Endodermal cell (in vitro differentiated cells): ENCODE results near the gene FARSB. TPM values are rescaled to one million over a fixed set of nuclear protein-coding genes. Genes with fewer than 3 reads are reported as not detected.

ENCODE experiments used
- DNase-seq: peaks from one replicate; pipeline ENCODE4 v3.0.0-alpha.2; 2017
- H3K27ac ChIP-seq: 2 replicates; pipeline ENCODE4 v1.5.1; 2013; ENCODE audit warnings: mild to moderate bottlenecking, low read depth, low read length, moderate library complexity
- H3K27me3 ChIP-seq: 2 replicates; pipeline ENCODE4 v1.6.1; 2013; ENCODE audit warnings: mild to moderate bottlenecking, low read length, moderate library complexity; ENCODE audit not compliant: insufficient read depth, control insufficient read depth, poor library complexity, severe bottlenecking
- H3K36me3 ChIP-seq: 2 replicates; pipeline ENCODE4 v1.7.0; 2013; ENCODE audit warnings: mild to moderate bottlenecking, low read length, moderate library complexity; ENCODE audit not compliant: control insufficient read depth, insufficient read depth
- H3K4me1 ChIP-seq: one replicate; pipeline ENCODE4 v1.7.0; 2013; ENCODE audit warnings: low read length; ENCODE audit not compliant: control insufficient read depth, insufficient read depth
- H3K4me3 ChIP-seq: 2 replicates; pipeline ENCODE4 v1.5.1; 2013; ENCODE audit warnings: mild to moderate bottlenecking, low read length, moderate library complexity
- H3K9ac ChIP-seq: 2 replicates; pipeline ENCODE4 v1.6.1; 2013; ENCODE audit warnings: mild to moderate bottlenecking, low read length, moderate library complexity; ENCODE audit not compliant: poor library complexity, severe bottlenecking; ENCODE audit errors: extremely low read depth
- H3K9me3 ChIP-seq: 2 replicates; pipeline ENCODE4 v1.6.1; 2013; ENCODE audit warnings: mild to moderate bottlenecking, low read length, moderate library complexity; ENCODE audit not compliant: control insufficient read depth
- H3K27ac Mint-ChIP-seq: 2 replicates; pipeline ENCODE4 v1.8.0; 2020; ENCODE audit warnings: mixed read lengths
- H3K27me3 Mint-ChIP-seq: 2 replicates; pipeline ENCODE4 v1.8.0; 2021; ENCODE audit warnings: mild to moderate bottlenecking, mixed read lengths; ENCODE audit not compliant: insufficient read depth
- H3K36me3 Mint-ChIP-seq: 2 replicates; pipeline ENCODE4 v1.8.0; 2020; ENCODE audit warnings: low read depth, mixed read lengths
- H3K4me1 Mint-ChIP-seq: 2 replicates; pipeline ENCODE4 v1.8.0; 2020; ENCODE audit warnings: mixed read lengths
- H3K4me3 Mint-ChIP-seq: 2 replicates; pipeline ENCODE4 v1.8.0; 2020; ENCODE audit warnings: mild to moderate bottlenecking, moderate library complexity, mixed read lengths
- H3K9me3 Mint-ChIP-seq: 2 replicates; pipeline ENCODE4 v1.8.0; 2020; ENCODE audit warnings: mild to moderate bottlenecking, mixed read lengths
- WGBS, 2 experiments: methylation state at CpG; one replicate each; pipeline versions ENCODE4 v1.1.5 to v1.1.7; 2013; ENCODE audit warnings: missing lambda C conversion rate in 2 of 2, mixed read lengths in 1 of 2; ENCODE audit not compliant: insufficient coverage in 1 of 2, insufficient read length in 1 of 2; 5-methylcytosine and 5-hydroxymethylcytosine counted together
- total RNA-seq, 2 donors: library from RNA; stranded (reverse); fragmentation: NEBNext Ultra II Directional in 1 of 2; extraction: Animal tissue kit (Norgen Biotek cat#: 25700) in 1 of 2; gene quantifications; 2 replicates in 1 of 2; 3 replicates in 1 of 2; pipeline ENCODE4 v1.2.1, GENCODE V29; 2021
- TF ChIP-seq, protein P1 (sequence below): fragments of 200-600 bp; sonication (generic); conservative IDR thresholded peaks from 2 replicates; pipeline ENCODE4 v1.5.0; 2021; ENCODE audit warnings: antibody characterized with exemption, mild to moderate bottlenecking

Gene FARSB
- total RNA-seq, 2 donors from 2014 or later = 15.9 to 18.3 TPM

DNA sequence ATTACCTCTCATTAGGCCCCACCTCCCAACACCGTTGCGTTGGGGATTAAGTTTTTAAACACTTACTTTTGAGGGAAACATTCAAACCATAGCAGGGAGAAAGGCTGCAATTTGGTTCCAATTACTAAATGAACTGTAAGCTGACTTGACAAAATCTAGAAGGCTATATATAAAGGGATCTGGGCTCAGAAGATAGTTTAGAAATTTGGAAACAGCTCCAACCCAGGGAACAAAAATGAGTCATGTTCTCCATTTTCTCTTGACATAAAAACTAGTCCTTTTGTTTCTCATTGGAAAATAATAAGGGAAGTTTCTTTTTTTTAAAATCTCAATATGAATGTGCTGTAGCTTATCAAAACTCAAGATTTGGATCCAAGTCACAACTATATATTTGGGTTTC is 33.0 kb upstream of the FARSB start:
- Mint-ChIP-seq H3K9me3 (peaks cover 3% of the 10 kb centered on the region), H3K4me1 (peaks cover 5% of the 10 kb centered on the region), H3K27me3 (no peaks in the 10 kb centered on the region), H3K36me3 (no peaks in the 10 kb centered on the region), H3K4me3 (no peak overlapping the region), H3K27ac (no peak overlapping the region)
- no peak overlapping the region for H3K27ac ChIP-seq
- H3K27me3 ChIP-seq = no peaks in the 10 kb centered on the region
- TF ChIP-seq, protein P1, sequence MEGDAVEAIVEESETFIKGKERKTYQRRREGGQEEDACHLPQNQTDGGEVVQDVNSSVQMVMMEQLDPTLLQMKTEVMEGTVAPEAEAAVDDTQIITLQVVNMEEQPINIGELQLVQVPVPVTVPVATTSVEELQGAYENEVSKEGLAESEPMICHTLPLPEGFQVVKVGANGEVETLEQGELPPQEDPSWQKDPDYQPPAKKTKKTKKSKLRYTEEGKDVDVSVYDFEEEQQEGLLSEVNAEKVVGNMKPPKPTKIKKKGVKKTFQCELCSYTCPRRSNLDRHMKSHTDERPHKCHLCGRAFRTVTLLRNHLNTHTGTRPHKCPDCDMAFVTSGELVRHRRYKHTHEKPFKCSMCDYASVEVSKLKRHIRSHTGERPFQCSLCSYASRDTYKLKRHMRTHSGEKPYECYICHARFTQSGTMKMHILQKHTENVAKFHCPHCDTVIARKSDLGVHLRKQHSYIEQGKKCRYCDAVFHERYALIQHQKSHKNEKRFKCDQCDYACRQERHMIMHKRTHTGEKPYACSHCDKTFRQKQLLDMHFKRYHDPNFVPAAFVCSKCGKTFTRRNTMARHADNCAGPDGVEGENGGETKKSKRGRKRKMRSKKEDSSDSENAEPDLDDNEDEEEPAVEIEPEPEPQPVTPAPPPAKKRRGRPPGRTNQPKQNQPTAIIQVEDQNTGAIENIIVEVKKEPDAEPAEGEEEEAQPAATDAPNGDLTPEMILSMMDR = no peak
- DNase-seq = no peak
- no peak overlapping the region for H3K4me3 ChIP-seq
- no peaks in the 10 kb centered on the region for H3K36me3 ChIP-seq
- WGBS, 2 experiments = 66% methylated on average over 2 of the region's 2 CpGs; no CpG with 5 or more reads in 1 of the 2 experiments
- no peaks in the 10 kb centered on the region for H3K9me3 ChIP-seq
- H3K4me1 ChIP-seq = no peaks in the 10 kb centered on the region
- no peak overlapping the region for H3K9ac ChIP-seq

DNA sequence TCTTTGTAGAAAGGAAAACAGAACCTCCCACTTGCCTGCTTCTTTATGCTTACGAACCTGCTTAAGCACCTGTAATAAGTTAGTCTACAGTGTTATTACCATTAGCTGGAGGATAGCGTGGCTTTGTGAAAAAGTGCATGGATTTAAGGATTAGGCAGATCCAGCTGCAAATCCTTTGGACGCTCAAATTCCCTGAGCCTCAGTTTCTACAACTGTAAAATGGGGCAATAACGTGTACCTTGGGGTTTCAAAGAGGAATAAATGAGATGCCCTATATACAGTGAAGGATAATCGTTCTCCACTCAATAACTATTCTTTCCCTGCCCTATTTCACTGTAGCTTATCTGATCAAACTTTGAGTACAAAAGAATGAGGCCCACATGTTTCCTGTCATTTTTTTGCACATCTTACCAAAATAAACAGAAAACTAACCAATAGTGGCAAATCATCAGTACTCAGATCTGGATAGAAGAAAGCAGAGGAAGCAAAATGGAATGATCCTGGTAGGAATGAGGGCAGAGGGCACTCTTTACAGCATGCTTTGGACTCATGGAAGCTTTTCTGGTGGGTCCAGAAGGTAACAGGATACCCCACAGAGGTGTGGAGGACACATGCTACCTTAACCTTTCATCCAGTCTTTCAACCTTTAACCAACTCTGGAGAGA is 30.3 kb upstream of the FARSB start:
- TF ChIP-seq, protein P1 = no peak
- 92 to 98% methylated on average over 4 to 5 of the region's 5 CpGs for WGBS, 2 experiments
- no peak overlapping the region for H3K27ac ChIP-seq
- no peaks in the 10 kb centered on the region for H3K27me3 ChIP-seq
- Mint-ChIP-seq H3K36me3 (no peaks in the 10 kb centered on the region), H3K9me3 (no peaks in the 10 kb centered on the region), H3K27ac (no peak overlapping the region), H3K4me1 (peaks cover 5% of the 10 kb centered on the region), H3K27me3 (no peaks in the 10 kb centered on the region), H3K4me3 (no peak overlapping the region)
- H3K4me3 ChIP-seq = no peak overlapping the region
- H3K9me3 ChIP-seq = no peaks in the 10 kb centered on the region
- no peaks in the 10 kb centered on the region for H3K36me3 ChIP-seq
- no peaks in the 10 kb centered on the region for H3K4me1 ChIP-seq
- DNase-seq = no peak
- no peak overlapping the region for H3K9ac ChIP-seq

DNA sequence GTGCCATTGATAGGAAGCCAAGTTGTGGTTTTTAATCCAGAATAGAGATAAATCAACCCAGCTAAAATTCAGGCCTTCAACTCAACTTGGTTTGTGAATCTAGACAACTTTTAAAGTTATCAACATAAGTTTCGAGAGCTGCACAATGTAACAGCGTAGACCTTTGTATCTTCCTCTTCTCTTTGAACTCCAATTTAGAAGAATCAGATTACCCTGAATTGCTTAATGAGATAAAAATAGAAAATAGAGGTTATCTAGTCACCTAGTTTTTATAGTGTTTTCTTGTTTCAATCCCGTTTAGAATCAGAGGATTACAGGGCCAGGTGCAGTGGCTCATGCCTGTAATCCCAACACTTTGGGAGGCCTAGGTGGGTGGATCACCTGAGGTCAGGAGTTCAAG is 27.9 kb upstream of the FARSB start:
- no peak overlapping the region for H3K4me3 ChIP-seq
- no peaks in the 10 kb centered on the region for H3K9me3 Mint-ChIP-seq
- no peak overlapping the region for H3K27ac Mint-ChIP-seq
- H3K27me3 Mint-ChIP-seq = no peaks in the 10 kb centered on the region
- no peak overlapping the region for H3K27ac ChIP-seq
- TF ChIP-seq, protein P1 = no peak
- H3K9ac ChIP-seq = no peak overlapping the region
- no peaks in the 10 kb centered on the region for H3K9me3 ChIP-seq
- H3K27me3 ChIP-seq = no peaks in the 10 kb centered on the region
- H3K4me1 Mint-ChIP-seq = no peaks in the 10 kb centered on the region
- DNase-seq = no peak
- no peaks in the 10 kb centered on the region for H3K36me3 Mint-ChIP-seq
- no peaks in the 10 kb centered on the region for H3K4me1 ChIP-seq
- no peak overlapping the region for H3K4me3 Mint-ChIP-seq
- 87% methylated on average over 3 of the region's 3 CpGs; no CpG with 5 or more reads in 1 of the 2 experiments for WGBS, 2 experiments
- no peaks in the 10 kb centered on the region for H3K36me3 ChIP-seq
